IMR-90 (cell line): ENCODE measurements around the gene CDH13. TPM values are rescaled to one million over a fixed set of nuclear protein-coding genes. Genes with fewer than 3 reads are reported as not detected.

ENCODE experiments used
- ATAC-seq: fragments of 200-7000 bp; cut with Tn5 transposase; 2 replicates; pipeline ENCODE4 v1.9.1; 2020; ENCODE audit warnings: low read depth, mild to moderate bottlenecking, moderate library complexity
- BruUV-seq: library from RNA; stranded (reverse); fragments of 400-500 nt; replicated peaks from 2 replicates; lab custom pipeline; 2021; lab: Mats Ljungman, UMichigan
- CTCF ChIA-PET: fragments of 300-600 bp; formaldehyde crosslinking; extraction: SDS; loops from one replicate; lab custom pipeline; 2021; ENCODE audit warnings: antibody characterized with exemption; lab: Yijun Ruan, JAX
- POLR2A ChIA-PET: fragments of 300-600 bp; sonication (Branson Sonifier 250); formaldehyde crosslinking; loops from one replicate; lab custom pipeline; 2022; ENCODE audit warnings: antibody characterized with exemption; ENCODE audit not compliant: unreplicated experiment; lab: Charles Lee
- DNase-seq: peaks from one replicate; pipeline ENCODE4 v3.0.0; 2013
- H2AFZ ChIP-seq: replicated peaks from 2 replicates; pipeline ENCODE3; 2013; ENCODE audit warnings: low read length, mild to moderate bottlenecking; ENCODE audit not compliant: poor library complexity
- H2AK5ac ChIP-seq: 2 replicates; pipeline ENCODE4 v1.6.1; 2013; ENCODE audit warnings: low read depth, low read length, inconsistent platforms
- H2AK9ac ChIP-seq: replicated peaks from 2 replicates; pipeline ENCODE3; 2013; ENCODE audit warnings: mild to moderate bottlenecking, low read depth, low read length, moderate library complexity; ENCODE audit not compliant: poor library complexity
- H2BK120ac ChIP-seq: 2 replicates; pipeline ENCODE4 v1.6.1; 2013; ENCODE audit warnings: low read depth, low read length, inconsistent platforms
- H2BK15ac ChIP-seq: 3 replicates; pipeline ENCODE4 v1.6.1; 2013; ENCODE audit warnings: low read depth, low read length, inconsistent platforms
- H2BK20ac ChIP-seq: 2 replicates; pipeline ENCODE4 v1.6.1; 2013; ENCODE audit warnings: low read depth, mild to moderate bottlenecking, inconsistent platforms, low read length, moderate library complexity
- H2BK5ac ChIP-seq: 2 replicates; pipeline ENCODE4 v1.6.1; 2013; ENCODE audit warnings: mild to moderate bottlenecking, low read depth, low read length, inconsistent platforms; ENCODE audit not compliant: poor library complexity, severe bottlenecking
- H3K14ac ChIP-seq: replicated peaks from 2 replicates; pipeline ENCODE4 v1.6.1; 2013; ENCODE audit warnings: low read depth, low read length, inconsistent platforms
- H3K18ac ChIP-seq: 2 replicates; pipeline ENCODE4 v1.6.1; 2013; ENCODE audit warnings: low read depth, low read length, control low read depth
- H3K23ac ChIP-seq: 2 replicates; pipeline ENCODE4 v1.6.1; 2013; ENCODE audit warnings: low read depth, low read length, inconsistent platforms
- H3K27ac ChIP-seq: 2 replicates; pipeline ENCODE4 v1.5.1; 2013; ENCODE audit warnings: mild to moderate bottlenecking, control low read depth, low read length; ENCODE audit not compliant: insufficient read depth
- H3K27me3 ChIP-seq: 2 replicates; pipeline ENCODE4 v1.6.1; 2013; ENCODE audit warnings: low read length; ENCODE audit not compliant: control insufficient read depth, insufficient read depth
- H3K36me3 ChIP-seq: 2 replicates; pipeline ENCODE4 v1.6.1; 2013; ENCODE audit warnings: low read length, mixed read lengths; ENCODE audit not compliant: control insufficient read depth, insufficient read depth
- H3K4ac ChIP-seq: 2 replicates; pipeline ENCODE4 v1.6.1; 2013; ENCODE audit warnings: low read depth, low read length, inconsistent platforms
- H3K4me1 ChIP-seq: 2 replicates; pipeline ENCODE4 v1.6.1; 2013; ENCODE audit warnings: low read length, mixed read lengths; ENCODE audit not compliant: control insufficient read depth, insufficient read depth
- H3K4me2 ChIP-seq: 2 replicates; pipeline ENCODE4 v1.6.1; 2013; ENCODE audit warnings: low read depth, mild to moderate bottlenecking, control low read depth, low read length, moderate library complexity
- H3K4me3 ChIP-seq: 2 replicates; pipeline ENCODE4 v1.5.1; 2013; ENCODE audit warnings: low read depth, mild to moderate bottlenecking, control low read depth, low read length, moderate library complexity; ENCODE audit not compliant: insufficient read depth
- H3K56ac ChIP-seq: 2 replicates; pipeline ENCODE4 v1.6.1; 2013; ENCODE audit warnings: low read length, inconsistent platforms; ENCODE audit not compliant: insufficient read depth; ENCODE audit errors: extremely low read depth
- H3K79me1 ChIP-seq, 2 experiments: 2 replicates each; pipeline ENCODE4 v1.6.1; 2013; ENCODE audit warnings: low read length in 2 of 2, inconsistent platforms in 1 of 2, low read depth in 1 of 2
- H3K9ac ChIP-seq: 2 replicates; pipeline ENCODE4 v1.6.1; 2013; ENCODE audit warnings: low read depth, low read length, control low read depth
- H3K9me1 ChIP-seq: 2 replicates; pipeline ENCODE4 v1.6.1; 2013; ENCODE audit warnings: low read length, inconsistent platforms; ENCODE audit not compliant: insufficient read depth
- H3K9me3 ChIP-seq: 2 replicates; pipeline ENCODE4 v1.6.1; 2013; ENCODE audit warnings: low read length; ENCODE audit not compliant: control insufficient read depth, insufficient read depth
- H4K20me1 ChIP-seq: 2 replicates; pipeline ENCODE4 v1.6.1; 2013; ENCODE audit warnings: low read length, inconsistent platforms; ENCODE audit not compliant: insufficient read depth
- H4K5ac ChIP-seq: 2 replicates; pipeline ENCODE4 v1.6.1; 2013; ENCODE audit warnings: mild to moderate bottlenecking, low read depth, low read length, control low read depth
- H4K8ac ChIP-seq, 2 experiments: 2 replicates each; pipeline ENCODE4 v1.6.1; 2013; ENCODE audit warnings: low read depth in 2 of 2, low read length in 2 of 2, control low read depth in 1 of 2, inconsistent platforms in 1 of 2
- H4K91ac ChIP-seq: 2 replicates; pipeline ENCODE4 v1.6.1; 2013; ENCODE audit warnings: low read depth, low read length, inconsistent platforms; ENCODE audit not compliant: insufficient read depth
- BHLHE40 ChIP-seq: fragments of 150-350 bp; IDR thresholded peaks from 2 replicates; pipeline ENCODE4 v1.6.1; 2016; ENCODE audit warnings: mild to moderate bottlenecking, low read depth, low read length
- CEBPB ChIP-seq: IDR thresholded peaks from 2 replicates; pipeline ENCODE4 v1.6.1; 2012; ENCODE audit warnings: low read depth, low read length, improper control_type of control experiment
- CHD1 ChIP-seq: IDR thresholded peaks from 2 replicates; pipeline ENCODE4 v1.6.1; 2012; ENCODE audit warnings: low read depth, low read length, improper control_type of control experiment
- CTCF ChIP-seq: conservative IDR thresholded peaks from 2 replicates; pipeline ENCODE4 v1.5.1; 2012; ENCODE audit warnings: mild to moderate bottlenecking, low read depth, low read length, improper control_type of control experiment
- ELK1 ChIP-seq: fragments of 150-350 bp; IDR thresholded peaks from 2 replicates; pipeline ENCODE4 v1.6.1; 2016; ENCODE audit warnings: low read depth, mild to moderate bottlenecking, low read length, moderate library complexity, borderline replicate concordance
- FOS ChIP-seq: fragments of 150-350 bp; IDR thresholded peaks from 2 replicates; pipeline ENCODE4 v1.6.1; 2016; ENCODE audit warnings: low read depth, low read length
- MAFK ChIP-seq: IDR thresholded peaks from 2 replicates; pipeline ENCODE4 v1.6.1; 2012; ENCODE audit warnings: low read depth, low read length, improper control_type of control experiment
- MAZ ChIP-seq: IDR thresholded peaks from 2 replicates; pipeline ENCODE4 v1.6.1; 2012; ENCODE audit warnings: low read depth, mild to moderate bottlenecking, low read length, improper control_type of control experiment, moderate library complexity, borderline replicate concordance
- MXI1 ChIP-seq: IDR thresholded peaks from 2 replicates; pipeline ENCODE4 v1.6.1; 2012; ENCODE audit warnings: low read depth, mild to moderate bottlenecking, low read length, moderate library complexity, borderline replicate concordance
- NFE2L2 ChIP-seq: fragments of 150-350 bp; IDR thresholded peaks from 2 replicates; pipeline ENCODE4 v1.6.1; 2016; ENCODE audit warnings: low read depth, mild to moderate bottlenecking, low read length
- POLR2A ChIP-seq: IDR thresholded peaks from 2 replicates; pipeline ENCODE4 v1.6.1; 2012; ENCODE audit warnings: mild to moderate bottlenecking, low read depth, low read length
- RAD21 ChIP-seq: IDR thresholded peaks from 2 replicates; pipeline ENCODE4 v1.6.1; 2012; ENCODE audit warnings: low read length, improper control_type of control experiment
- RCOR1 ChIP-seq: IDR thresholded peaks from 2 replicates; pipeline ENCODE4 v1.6.1; 2012; ENCODE audit warnings: mild to moderate bottlenecking, low read length, improper control_type of control experiment; ENCODE audit not compliant: insufficient replicate concordance
- SMC3 ChIP-seq: fragments of 150-350 bp; IDR thresholded peaks from 2 replicates; pipeline ENCODE4 v1.6.1; 2016; ENCODE audit warnings: low read depth, mild to moderate bottlenecking, antibody characterized with exemption, low read length, moderate library complexity
- USF2 ChIP-seq: fragments of 150-350 bp; IDR thresholded peaks from 2 replicates; pipeline ENCODE4 v1.6.1; 2017; ENCODE audit warnings: mild to moderate bottlenecking, antibody characterized with exemption, low read length, low read depth
- WGBS, 2 experiments: methylation state at CpG; one replicate each; pipeline versions ENCODE4 v1.1.5 to v1.1.7; 2013; ENCODE audit warnings: missing lambda C conversion rate in 2 of 2; ENCODE audit not compliant: insufficient read length in 1 of 2; ENCODE audit errors: extremely low coverage in 2 of 2; 5-methylcytosine and 5-hydroxymethylcytosine counted together
- dilution Hi-C: fragments of 300-500 bp; cut with HindIII; formaldehyde crosslinking; loops from one replicate; pipeline ENCODE4 v1.14.3; 2018; ENCODE audit warnings: low sequenced_read_pairs; ENCODE audit not compliant: unreplicated experiment
- in situ Hi-C: fragments of 300-500 bp; cut with MboI; formaldehyde crosslinking; loops from 3 replicates; pipeline ENCODE4 v1.14.3; 2019; ENCODE audit warnings: low sequenced_read_pairs, inconsistent platforms, mixed read lengths
- intact Hi-C: fragments of 100-400 bp; cut with micrococcal nuclease; formaldehyde crosslinking; loops from 2 replicates; pipeline ENCODE4 v1.10.0; 2022
- polyA plus RNA-seq, 3 experiments: library from polyadenylated mRNA; depleted of rRNA; stranded (reverse); fragments of >200 nt; gene quantifications; 2 replicates each; pipeline ENCODE4 v1.2.3, GENCODE V29; 2012; ENCODE audit warnings: low replicate concordance in 1 of 3
- total RNA-seq: library from RNA; depleted of rRNA; stranded (reverse); fragments of >200 nt; gene quantifications from 2 replicates; pipeline ENCODE4 v1.2.3, GENCODE V29; 2012

The CDH13 gene
- total and polyA plus RNA-seq, 2 of the 4 experiments (the other 2 are of a cell fraction): 61.6 to 74.7 TPM

GRCh38 chr16:83085660-83086059 is 458.9 kb downstream of the CDH13 start:
- CTCF ChIA-PET: no interaction called here

More at GRCh38 chr16:83085660-83086059, 458.9 kb downstream of the CDH13 start:
- POLR2A ChIA-PET: no interaction called here
- DNase-seq (no peak), ATAC-seq (no peak)
- Histone ChIP-seq H4K91ac (no peak overlapping the region), H3K9ac (no peak overlapping the region), H2AK9ac (no peak overlapping the region), H3K23ac (no peak overlapping the region), H2BK120ac (no peak overlapping the region), H4K8ac (no peak overlapping the region), H3K79me1 (no peaks in the 10 kb centered on the region; a peak in 2 of 4 replicates), H2AK5ac (no peak overlapping the region), H3K18ac (no peak overlapping the region), H4K20me1 (no peaks in the 10 kb centered on the region), H3K27ac (no peak overlapping the region), H2AFZ (no peak overlapping the region), H3K4me1 (no peaks in the 10 kb centered on the region), H3K36me3 (no peaks in the 10 kb centered on the region), H3K9me1 (no peaks in the 10 kb centered on the region), H3K56ac (no peak overlapping the region), H4K5ac (no peak overlapping the region), H3K27me3 (no peaks in the 10 kb centered on the region), H3K14ac (no peak overlapping the region), H3K9me3 (no peaks in the 10 kb centered on the region), H3K4ac (no peak overlapping the region), H3K4me2 (no peak overlapping the region), H2BK15ac (no peak overlapping the region), H3K4me3 (no peak overlapping the region), H2BK5ac (no peak overlapping the region), H2BK20ac (no peak overlapping the region)
- TF ChIP-seq SMC3 (no peak), FOS (no peak), RAD21 (no peak), RCOR1 (no peak), NFE2L2 (no peak), CHD1 (no peak), CTCF (no peak), ELK1 (no peak), MAZ (no peak), POLR2A (no peak), BHLHE40 (no peak), USF2 (no peak), MAFK (no peak), CEBPB (no peak), MXI1 (no peak)
- no TSS peak for BruUV-seq
- intact Hi-C loops (no loop called here), dilution Hi-C loops (no loop called here), in situ Hi-C loops (no loop called here)
- WGBS, 2 experiments: no CpG with 5 or more reads among the region's 3 CpGs
